ENCODE measurements around the gene ZNF391. TPM values are rescaled to one million over a fixed set of nuclear protein-coding genes. Genes with fewer than 3 reads are reported as not detected.

The ZNF391 gene
- total RNA-seq, result 0.49 and 3.5 TPM in 2 replicates

DNA sequence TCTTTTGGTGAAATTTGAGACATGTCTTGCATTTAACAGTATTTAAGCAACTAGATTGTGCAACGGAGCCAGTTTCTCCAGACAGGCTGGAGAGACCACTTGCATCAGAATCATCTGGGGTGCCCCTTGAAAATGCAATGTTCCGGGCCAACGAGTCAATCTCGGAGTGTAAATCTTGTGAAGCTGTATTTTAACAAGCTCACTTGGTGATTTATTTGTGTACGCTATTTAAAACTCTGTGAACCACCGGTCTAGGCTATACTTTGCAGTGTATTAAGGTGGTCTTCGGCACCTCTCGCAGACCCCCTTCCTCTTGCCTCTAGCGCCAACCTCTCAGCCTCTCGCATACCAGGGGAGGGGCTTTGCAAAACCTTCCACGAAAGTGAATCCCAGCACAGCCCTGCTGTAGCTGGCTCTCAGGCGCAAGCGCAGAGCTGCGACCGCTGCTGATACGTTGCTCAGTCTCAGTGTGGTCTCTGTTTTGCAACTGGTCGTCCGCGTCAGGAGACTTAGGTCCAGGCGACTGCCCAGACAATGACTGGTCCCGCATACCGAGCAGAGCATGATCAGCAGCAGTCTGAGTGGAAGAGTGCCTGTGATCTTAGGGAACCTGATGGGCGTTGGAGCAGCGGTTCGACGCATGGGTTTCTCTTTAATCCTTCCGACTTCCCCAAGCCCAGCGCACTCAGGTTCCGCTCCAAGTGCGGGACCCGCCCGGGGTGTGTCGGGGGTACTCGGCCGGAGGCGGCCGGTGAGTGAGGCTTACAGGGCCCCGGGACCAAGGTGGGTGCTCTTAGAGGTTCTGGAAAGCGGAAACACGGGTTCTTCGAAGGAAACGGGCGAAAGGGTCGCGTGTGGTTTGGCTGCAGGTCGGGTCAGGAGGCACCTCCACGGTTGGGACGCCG lies at the start of gene ZNF391:
Gene ZNF391, plus strand, starts transcription at position 467 of the 905 bp plus-strand sequence. CDS start 11,612 bp downstream, outside the sequence.

Small RNA genes lying within 50 kb of the gene (small RNA-seq; reads per million reads assigned to genes)
- gene MCFD2P1, result not detected

Other genes starting within 250 kb of the ZNF391 start
- gene PRSS16, start 141.1 kb upstream of the ZNF391 start, total RNA-seq, result not detected in 2 replicates
- not detected in 2 replicates for gene POM121L2, start 76.5 kb upstream of the ZNF391 start, total RNA-seq
- gene ZNF184, start 84.3 kb downstream of the ZNF391 start, total RNA-seq, result 5.3 and 5.7 TPM in 2 replicates